Measurements from ENCODE around the gene TEKT2.

The TEKT2 gene

DNA sequence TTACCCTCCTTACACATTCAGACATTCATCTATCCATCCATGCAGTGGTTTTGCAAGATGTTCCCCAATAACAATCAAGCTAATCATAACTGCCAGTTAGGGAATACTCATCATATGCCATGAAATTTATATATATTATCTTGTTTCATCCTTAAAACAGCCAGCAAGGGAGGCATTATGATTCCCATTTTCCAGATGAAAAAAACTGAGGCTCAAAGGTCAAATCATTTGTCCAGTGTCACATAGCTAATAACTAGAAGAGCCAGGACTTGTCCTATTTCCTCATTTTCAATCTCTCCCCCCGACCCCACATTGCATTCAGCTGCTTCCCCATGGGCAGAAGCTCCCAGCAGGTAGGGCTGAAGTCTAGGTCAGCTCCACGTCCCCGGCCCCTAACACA, 48.1 kb downstream of the TEKT2 start:
- no peak for TF ChIP-seq ZNF274 (IDR thresholded peaks at IDR 0.05; ENCODE audit: low read depth, low read length)
- TF ChIP-seq SUZ12 (IDR thresholded peaks at IDR 0.05; ENCODE audit: extremely low read depth, insufficient read depth, insufficient read length), result no peak
- no peak for TF ChIP-seq YY1 (IDR thresholded peaks at IDR 0.05; ENCODE audit: insufficient read depth, insufficient read length)
- peaks cover under 1% of the 10 kb centered on the region for H3K27me3 ChIP-seq (ENCODE audit: insufficient read depth, insufficient read length)
- H3K9ac ChIP-seq (ENCODE audit: insufficient read length, low read depth), result no peak overlapping the region
- H3K9me3 ChIP-seq (ENCODE audit: insufficient read depth, low read length), result no peaks in the 10 kb centered on the region
- peaks cover 15% of the 10 kb centered on the region for H3K36me3 ChIP-seq (ENCODE audit: insufficient read depth, insufficient read length, low read length)
- peaks cover 18% of the 10 kb centered on the region for H3K4me1 ChIP-seq (ENCODE audit: insufficient read depth, insufficient read length)
- H3K4me3 ChIP-seq (ENCODE audit: insufficient read length, low read depth), result no peak overlapping the region
- DNase-seq (ENCODE audit: low read depth, low spot score), result no peak

DNA sequence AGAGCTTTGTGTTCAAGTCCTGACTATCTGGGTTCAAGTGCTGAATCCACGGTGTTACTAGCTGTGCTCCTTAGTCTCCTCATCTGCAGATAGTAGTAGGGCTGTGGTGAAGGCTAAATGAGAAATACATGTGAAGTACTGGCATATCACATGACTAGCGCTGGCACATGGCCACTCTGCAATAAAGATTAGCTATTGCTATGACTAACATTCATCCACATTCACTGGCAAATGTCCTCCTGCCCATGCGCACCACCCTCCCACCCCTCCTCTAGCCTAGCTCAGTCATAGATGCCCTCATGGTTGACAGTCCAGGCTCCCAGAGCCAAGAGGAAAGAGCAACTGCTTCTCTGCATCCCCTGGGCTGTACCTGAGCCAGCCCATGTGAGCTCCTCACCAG, 49.6 kb downstream of the TEKT2 start:
- H3K9me3 ChIP-seq (ENCODE audit: insufficient read depth, low read length), result no peaks in the 10 kb centered on the region
- H3K4me3 ChIP-seq (ENCODE audit: insufficient read length, low read depth), result no peak overlapping the region
- H3K36me3 ChIP-seq (ENCODE audit: insufficient read depth, insufficient read length, low read length), result peaks cover 30% of the 10 kb centered on the region
- H3K27me3 ChIP-seq (ENCODE audit: insufficient read depth, insufficient read length), result no peaks in the 10 kb centered on the region
- DNase-seq (ENCODE audit: low read depth, low spot score), result no peak
- peak overlapping the region; percentile 34 for H3K9ac ChIP-seq (ENCODE audit: insufficient read length, low read depth)
- TF ChIP-seq YY1 (IDR thresholded peaks at IDR 0.05; ENCODE audit: insufficient read depth, insufficient read length) (no peak), SUZ12 (IDR thresholded peaks at IDR 0.05; ENCODE audit: extremely low read depth, insufficient read depth, insufficient read length) (no peak), ZNF274 (IDR thresholded peaks at IDR 0.05; ENCODE audit: low read depth, low read length) (no peak)
- peaks cover 15% of the 10 kb centered on the region for H3K4me1 ChIP-seq (ENCODE audit: insufficient read depth, insufficient read length)

DNA sequence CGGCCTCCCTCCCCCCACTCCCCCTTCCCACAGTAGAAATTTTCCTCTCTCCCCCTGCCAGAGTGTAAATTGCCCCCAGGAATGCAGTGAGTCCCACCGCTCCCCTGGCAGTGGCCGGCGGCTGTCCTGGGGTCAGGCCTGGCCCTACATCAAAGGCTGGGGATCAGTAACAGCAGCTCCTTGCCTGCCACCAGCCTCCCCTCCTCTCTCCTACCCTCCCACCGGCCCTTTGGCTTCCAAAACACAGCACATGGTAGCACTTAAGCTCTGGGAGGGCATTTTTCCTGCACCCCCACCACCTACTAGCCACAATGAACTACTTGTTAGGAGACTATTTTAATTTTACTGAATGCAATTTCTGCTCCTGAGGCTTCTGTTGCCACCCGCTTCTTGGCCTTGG, 50.1 kb downstream of the TEKT2 start:
- Histone ChIP-seq H3K4me3 (ENCODE audit: insufficient read length, low read depth) (no peak overlapping the region), H3K36me3 (ENCODE audit: insufficient read depth, insufficient read length, low read length) (peaks cover 32% of the 10 kb centered on the region), H3K9ac (ENCODE audit: insufficient read length, low read depth) (no peak overlapping the region), H3K27me3 (ENCODE audit: insufficient read depth, insufficient read length) (no peaks in the 10 kb centered on the region), H3K9me3 (ENCODE audit: insufficient read depth, low read length) (no peaks in the 10 kb centered on the region), H3K4me1 (ENCODE audit: insufficient read depth, insufficient read length) (peaks cover 15% of the 10 kb centered on the region)
- DNase-seq (ENCODE audit: low read depth, low spot score), result no peak
- no peak for TF ChIP-seq SUZ12 (IDR thresholded peaks at IDR 0.05; ENCODE audit: extremely low read depth, insufficient read depth, insufficient read length)
- peak; percentile 2 for TF ChIP-seq YY1 (IDR thresholded peaks at IDR 0.05; ENCODE audit: insufficient read depth, insufficient read length)

DNA sequence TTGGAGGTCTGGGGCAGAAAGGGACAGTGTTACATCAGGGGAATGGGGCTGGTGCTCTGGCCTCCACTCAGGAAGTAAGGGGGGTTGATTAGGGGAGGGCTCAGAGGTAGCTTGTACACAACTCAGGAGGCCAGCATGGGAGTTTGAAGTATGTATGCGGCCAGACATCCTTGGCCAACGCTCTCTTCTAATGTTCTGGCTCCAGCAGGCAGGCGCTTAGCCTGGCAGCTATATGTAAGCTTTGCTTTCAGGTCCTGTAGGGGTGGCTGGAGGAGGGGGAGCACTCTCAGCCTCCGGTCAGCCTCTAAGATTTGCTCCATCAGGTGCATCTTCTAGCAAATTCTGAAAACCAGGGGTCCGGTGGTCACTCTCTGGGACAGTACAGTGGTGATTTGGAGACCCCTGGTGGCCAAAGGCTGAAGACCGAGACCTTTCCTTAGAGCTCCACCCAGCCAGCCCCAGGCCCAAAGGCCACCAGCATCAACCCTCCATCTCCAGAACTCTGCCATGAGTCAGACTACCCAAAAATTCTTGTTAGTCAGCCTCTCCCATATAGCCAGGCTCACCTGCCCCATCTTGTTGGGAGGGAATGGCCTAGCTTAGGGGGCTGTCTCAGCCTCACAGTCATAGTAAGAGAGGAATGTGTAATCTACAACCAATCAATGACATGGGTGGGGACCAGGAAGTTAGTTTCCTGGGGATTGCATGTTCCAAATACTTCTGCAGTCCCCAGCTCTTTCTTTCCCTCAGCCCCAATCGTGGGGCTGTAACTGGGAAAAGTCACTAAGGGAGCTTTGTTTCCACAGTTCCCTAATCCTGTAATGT, 50.8 kb downstream of the TEKT2 start:
- H3K9ac ChIP-seq (ENCODE audit: insufficient read length, low read depth), result no peak overlapping the region
- no peaks in the 10 kb centered on the region for H3K9me3 ChIP-seq (ENCODE audit: insufficient read depth, low read length)
- H3K27me3 ChIP-seq (ENCODE audit: insufficient read depth, insufficient read length), result no peaks in the 10 kb centered on the region
- H3K36me3 ChIP-seq (ENCODE audit: insufficient read depth, insufficient read length, low read length), result peaks cover 38% of the 10 kb centered on the region
- H3K4me1 ChIP-seq (ENCODE audit: insufficient read depth, insufficient read length), result peaks cover 15% of the 10 kb centered on the region
- no peak for TF ChIP-seq YY1 (IDR thresholded peaks at IDR 0.05; ENCODE audit: insufficient read depth, insufficient read length)
- TF ChIP-seq SUZ12 (IDR thresholded peaks at IDR 0.05; ENCODE audit: extremely low read depth, insufficient read depth, insufficient read length), result no peak
- no peak for TF ChIP-seq ZNF274 (IDR thresholded peaks at IDR 0.05; ENCODE audit: low read depth, low read length)
- H3K4me3 ChIP-seq (ENCODE audit: insufficient read length, low read depth), result no peak overlapping the region
- peak; percentile 70 for DNase-seq (ENCODE audit: low read depth, low spot score)

DNA sequence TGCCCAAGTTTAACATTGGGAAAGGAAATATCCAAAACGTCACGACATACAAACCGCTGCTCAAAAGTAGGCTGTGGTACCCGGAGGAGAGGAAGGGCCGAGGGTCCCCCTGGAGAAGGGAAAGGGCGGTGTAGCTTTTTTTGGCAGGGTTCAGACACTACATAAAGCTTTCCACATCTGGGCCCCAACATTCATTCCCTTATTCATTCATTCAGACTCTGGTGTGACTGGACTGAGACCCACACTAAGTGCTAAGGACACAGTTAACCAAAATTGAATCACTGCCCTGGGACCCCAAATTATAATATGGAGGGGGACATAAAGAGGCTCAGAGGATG, 51.4 kb downstream of the TEKT2 start:
- Histone ChIP-seq H3K9ac (ENCODE audit: insufficient read length, low read depth) (no peak overlapping the region), H3K36me3 (ENCODE audit: insufficient read depth, insufficient read length, low read length) (peaks cover 44% of the 10 kb centered on the region), H3K27me3 (ENCODE audit: insufficient read depth, insufficient read length) (no peaks in the 10 kb centered on the region), H3K4me3 (ENCODE audit: insufficient read length, low read depth) (no peak overlapping the region), H3K4me1 (ENCODE audit: insufficient read depth, insufficient read length) (peaks cover 15% of the 10 kb centered on the region), H3K9me3 (ENCODE audit: insufficient read depth, low read length) (no peaks in the 10 kb centered on the region)
- TF ChIP-seq SUZ12 (IDR thresholded peaks at IDR 0.05; ENCODE audit: extremely low read depth, insufficient read depth, insufficient read length) (no peak), YY1 (IDR thresholded peaks at IDR 0.05; ENCODE audit: insufficient read depth, insufficient read length) (no peak), ZNF274 (IDR thresholded peaks at IDR 0.05; ENCODE audit: low read depth, low read length) (no peak)
- no peak for DNase-seq (ENCODE audit: low read depth, low spot score)

DNA sequence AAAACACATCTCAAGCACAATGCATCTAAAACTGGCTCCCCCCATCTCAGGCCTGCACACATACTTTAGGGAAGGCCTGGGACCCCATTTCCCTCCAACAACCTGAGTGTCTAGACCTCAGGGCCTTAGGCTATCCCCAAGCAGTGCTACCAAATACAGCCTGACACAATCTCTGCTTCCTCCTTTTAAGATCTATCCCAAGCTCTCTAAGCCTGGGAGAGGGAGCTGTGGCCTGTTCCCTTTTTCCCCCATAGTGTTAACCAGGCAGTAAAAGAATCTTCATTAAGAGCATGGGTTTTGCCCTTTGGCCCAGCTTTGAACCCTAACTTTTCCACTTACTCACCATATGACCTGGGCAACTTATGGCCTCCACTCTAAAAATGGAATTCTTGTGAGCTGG, 51.9 kb downstream of the TEKT2 start:
- Histone ChIP-seq H3K4me1 (ENCODE audit: insufficient read depth, insufficient read length) (peaks cover 15% of the 10 kb centered on the region), H3K9ac (ENCODE audit: insufficient read length, low read depth) (no peak overlapping the region), H3K4me3 (ENCODE audit: insufficient read length, low read depth) (no peak overlapping the region), H3K36me3 (ENCODE audit: insufficient read depth, insufficient read length, low read length) (peaks cover 46% of the 10 kb centered on the region), H3K9me3 (ENCODE audit: insufficient read depth, low read length) (no peaks in the 10 kb centered on the region), H3K27me3 (ENCODE audit: insufficient read depth, insufficient read length) (no peaks in the 10 kb centered on the region)
- DNase-seq (ENCODE audit: low read depth, low spot score), result no peak
- TF ChIP-seq SUZ12 (IDR thresholded peaks at IDR 0.05; ENCODE audit: extremely low read depth, insufficient read depth, insufficient read length) (no peak), YY1 (IDR thresholded peaks at IDR 0.05; ENCODE audit: insufficient read depth, insufficient read length) (no peak), ZNF274 (IDR thresholded peaks at IDR 0.05; ENCODE audit: low read depth, low read length) (no peak)

DNA sequence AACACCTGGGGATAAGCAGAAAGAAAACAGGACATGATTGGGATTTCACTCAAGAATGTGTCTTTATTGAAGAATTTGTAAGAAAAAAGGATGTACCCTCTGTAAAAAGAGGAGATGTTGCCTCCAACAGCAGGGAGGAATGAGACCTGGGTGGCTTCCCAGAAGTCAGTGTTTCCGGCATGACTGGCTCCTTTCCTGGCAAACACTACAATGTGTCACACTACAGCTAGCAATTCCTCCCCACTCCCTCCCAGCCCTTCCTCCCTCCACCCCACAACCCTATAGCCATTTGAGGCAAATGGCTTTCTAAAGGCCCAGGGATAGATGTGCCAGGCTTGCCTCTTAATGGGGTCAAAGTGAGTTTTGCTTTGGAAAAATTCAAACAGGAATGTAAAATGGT, 52.6 kb downstream of the TEKT2 start:
- Histone ChIP-seq H3K4me3 (ENCODE audit: insufficient read length, low read depth) (no peak overlapping the region), H3K9ac (ENCODE audit: insufficient read length, low read depth) (no peak overlapping the region), H3K27me3 (ENCODE audit: insufficient read depth, insufficient read length) (no peaks in the 10 kb centered on the region), H3K4me1 (ENCODE audit: insufficient read depth, insufficient read length) (peaks cover 15% of the 10 kb centered on the region), H3K36me3 (ENCODE audit: insufficient read depth, insufficient read length, low read length) (peaks cover 46% of the 10 kb centered on the region), H3K9me3 (ENCODE audit: insufficient read depth, low read length) (no peaks in the 10 kb centered on the region)
- TF ChIP-seq ZNF274 (IDR thresholded peaks at IDR 0.05; ENCODE audit: low read depth, low read length) (no peak), YY1 (IDR thresholded peaks at IDR 0.05; ENCODE audit: insufficient read depth, insufficient read length) (no peak)
- no peak for DNase-seq (ENCODE audit: low read depth, low spot score)
